GM19025 (cell line): Measurements from ENCODE around the gene GEMIN4.
"Not testable (repeated sequence)": the region's sequence is repeated elsewhere in the genome, so short reads cannot be mapped to it uniquely, and the experiment has no call there.

Experiments
- ATAC-seq: cut with Tn5 transposase; IDR thresholded peaks from one replicate; pipeline ENCODE4 v1.9.1; 2021; ENCODE audit warnings: mild to moderate bottlenecking, low read depth, moderate library complexity; ENCODE audit not compliant: unreplicated experiment

Gene GEMIN4

DNA sequence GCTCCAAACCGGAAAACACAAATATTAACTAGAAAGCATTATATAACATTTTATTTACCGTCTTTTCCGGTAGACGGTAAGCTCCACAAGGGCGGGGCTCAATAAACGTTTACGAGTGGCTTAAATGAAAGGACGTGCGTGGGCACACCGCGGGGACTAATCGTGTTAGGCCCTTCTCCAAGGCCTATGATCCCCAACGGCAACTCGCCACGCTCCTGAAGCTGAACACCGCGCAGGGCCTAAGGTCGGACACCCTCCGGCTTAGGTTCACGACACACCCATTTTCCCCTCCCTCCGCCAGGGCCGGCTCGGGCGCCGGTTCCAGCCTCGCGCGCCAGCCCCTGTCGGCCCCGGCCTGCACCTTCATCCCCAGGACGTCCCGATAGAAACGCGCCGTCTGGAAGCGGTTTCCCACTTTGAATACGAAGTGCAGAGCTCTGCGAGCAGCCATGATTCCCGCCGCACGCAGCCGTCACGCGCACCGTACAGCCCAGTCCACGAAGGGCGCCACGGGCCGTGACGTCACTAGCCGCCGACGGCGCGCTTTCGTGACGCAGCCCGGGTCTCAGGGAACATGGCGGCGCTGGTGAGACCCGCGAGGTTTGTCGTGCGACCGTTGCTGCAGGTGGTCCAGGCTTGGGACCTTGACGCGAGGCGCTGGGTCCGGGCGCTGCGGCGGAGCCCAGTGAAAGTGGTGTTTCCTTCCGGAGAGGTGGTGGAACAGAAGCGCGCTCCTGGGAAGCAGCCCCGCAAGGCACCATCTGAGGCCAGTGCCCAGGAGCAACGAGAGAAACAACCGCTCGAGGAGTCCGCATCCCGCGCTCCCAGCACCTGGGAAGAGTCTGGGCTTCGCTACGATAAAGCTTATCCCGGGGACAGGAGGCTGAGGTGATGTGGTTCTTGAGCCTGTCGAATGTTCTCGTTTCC lies 30.0 kb upstream of the GEMIN4 start, which contains the start of the genes GLOD4 and MRM3:
GLOD4 (minus strand) TSS at position 476 of the 927 bp plus-strand sequence; CDS start at position 451, 25 bp downstream.
MRM3 (plus strand) TSS at position 549 of the 927 bp plus-strand sequence; CDS start at position 575, 26 bp downstream.
- ATAC-seq = peak; percentile 87

DNA sequence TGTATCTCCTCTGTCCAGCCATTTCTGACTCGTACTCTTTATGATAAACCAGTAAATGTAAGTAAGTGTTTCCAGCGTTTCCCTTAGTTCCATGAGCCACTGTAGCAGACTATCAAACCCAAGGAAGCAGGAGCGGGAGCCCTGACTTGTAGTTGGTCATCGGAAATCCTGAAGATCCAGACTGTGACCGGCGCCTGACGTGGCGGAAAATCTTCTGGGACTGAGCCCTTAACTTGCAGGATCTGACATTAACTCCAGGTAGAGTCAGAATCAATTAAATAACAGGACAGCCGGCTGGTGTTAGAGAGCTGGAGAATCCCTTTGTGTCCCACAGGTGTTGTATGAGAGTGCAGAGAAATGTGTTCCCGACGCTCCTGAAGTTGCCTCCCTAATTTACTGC lies 26.0 kb upstream of the GEMIN4 start:
- ATAC-seq = no peak

DNA sequence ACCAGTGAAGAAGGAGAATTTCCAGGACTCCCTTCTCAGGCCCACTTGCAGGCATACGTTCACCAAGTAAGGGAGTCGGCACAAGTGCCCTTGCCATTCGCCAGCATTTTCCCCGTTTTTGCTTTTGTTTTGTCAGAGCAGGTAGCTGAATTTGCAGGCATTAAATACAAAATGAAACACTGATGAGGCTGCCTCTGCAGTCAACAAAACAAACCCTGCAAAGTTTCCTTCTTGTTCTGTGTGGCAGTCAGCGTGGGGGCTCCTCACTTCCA lies 22.2 kb upstream of the GEMIN4 start:
- no peak for ATAC-seq

DNA sequence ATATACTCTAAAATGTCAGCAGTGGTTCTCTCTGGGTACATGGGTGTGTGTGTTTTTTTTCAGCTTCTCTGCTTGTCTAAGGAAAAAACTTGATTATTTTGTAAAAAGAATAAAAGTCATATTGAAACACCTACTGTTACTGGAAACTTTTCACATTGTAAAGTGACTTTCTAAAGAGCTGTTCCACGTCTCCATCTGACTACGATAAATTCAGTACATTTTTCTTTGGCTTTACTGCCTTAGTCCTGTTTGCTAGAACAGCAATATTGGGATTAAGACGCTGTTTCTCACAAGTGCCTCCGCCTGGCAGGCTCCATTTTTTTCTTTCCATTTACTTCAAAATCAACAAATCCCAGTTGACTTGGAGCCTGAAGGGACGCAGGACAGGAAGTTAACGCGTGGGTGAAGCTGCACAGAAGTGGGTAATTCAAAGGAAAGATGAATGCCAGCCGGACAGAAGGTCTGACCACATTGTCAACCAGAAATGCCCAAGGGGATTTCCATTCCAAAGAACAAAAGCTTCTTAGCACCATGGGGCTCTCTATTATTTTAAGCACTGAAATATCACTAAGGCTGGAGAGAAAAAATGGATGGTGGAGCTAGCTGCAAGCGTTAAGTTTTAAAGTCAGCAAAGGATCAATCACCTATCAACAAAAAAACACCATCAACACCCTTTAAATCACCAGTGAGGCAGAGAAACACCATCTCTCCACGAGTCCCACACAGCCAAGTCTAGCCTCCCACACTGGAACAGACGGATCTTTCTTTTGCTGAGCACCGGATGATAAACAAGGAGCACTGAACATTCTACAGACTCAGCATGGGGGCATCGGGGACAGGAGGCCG lies 21.6 kb upstream of the GEMIN4 start:
- no peak for ATAC-seq

DNA sequence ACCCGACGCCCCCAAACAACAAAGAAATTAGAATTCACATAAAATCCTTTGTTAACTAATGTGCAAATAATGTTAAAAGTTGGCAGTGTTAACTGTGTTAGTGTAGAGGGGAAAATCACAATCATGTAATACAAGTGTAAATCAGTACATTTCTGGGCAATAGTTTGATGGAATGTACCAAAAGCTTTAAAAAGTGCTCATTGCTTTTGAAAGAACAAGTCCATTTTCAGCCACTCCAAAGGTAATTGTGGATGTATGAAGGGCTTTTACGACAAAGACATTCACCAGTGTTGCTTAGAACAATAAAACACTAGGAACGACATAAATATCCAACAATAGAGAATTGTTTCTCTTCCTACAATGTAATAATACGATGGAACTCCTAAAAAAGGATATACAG lies 21.0 kb upstream of the GEMIN4 start:
- ATAC-seq = no peak

DNA sequence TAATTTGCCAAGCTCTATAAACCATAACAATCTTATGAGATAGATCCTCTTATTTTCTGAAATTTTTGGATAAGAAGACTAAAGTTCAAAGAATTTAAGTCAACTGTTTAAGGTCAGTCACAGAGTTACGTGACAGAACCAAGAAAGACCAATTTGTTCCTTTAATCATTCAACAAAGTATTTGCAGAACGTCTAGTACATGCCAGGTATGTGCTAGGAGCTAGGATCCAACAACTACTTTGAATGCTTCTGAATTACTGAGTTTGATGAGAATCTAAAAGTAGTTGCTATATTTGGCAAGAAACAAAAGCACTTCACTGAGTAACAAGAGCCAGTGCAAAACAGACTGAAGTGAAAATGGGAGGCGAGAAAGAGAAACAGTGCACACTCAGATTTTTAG lies 15.0 kb upstream of the GEMIN4 start:
- ATAC-seq = no peak

DNA sequence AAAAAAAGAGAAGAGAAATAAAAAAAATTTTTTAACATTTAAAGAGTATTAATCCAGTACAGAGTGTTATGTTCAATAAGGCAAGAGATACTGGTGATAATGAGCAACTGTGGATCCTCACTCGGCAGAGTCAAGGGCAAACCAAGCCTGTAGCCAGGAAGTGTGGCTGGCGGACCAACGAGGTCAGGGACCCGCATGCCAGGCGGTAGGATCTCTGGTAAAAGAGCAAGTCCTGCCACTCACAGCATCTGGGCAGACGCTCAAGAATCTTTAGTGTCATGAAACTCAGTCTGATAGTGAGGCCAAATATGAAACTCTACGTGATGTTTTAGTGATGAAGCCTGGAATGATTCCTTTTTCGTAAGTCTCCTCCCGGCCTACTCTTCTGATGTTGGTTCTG lies 8.3 kb upstream of the GEMIN4 start:
- no peak for ATAC-seq

DNA sequence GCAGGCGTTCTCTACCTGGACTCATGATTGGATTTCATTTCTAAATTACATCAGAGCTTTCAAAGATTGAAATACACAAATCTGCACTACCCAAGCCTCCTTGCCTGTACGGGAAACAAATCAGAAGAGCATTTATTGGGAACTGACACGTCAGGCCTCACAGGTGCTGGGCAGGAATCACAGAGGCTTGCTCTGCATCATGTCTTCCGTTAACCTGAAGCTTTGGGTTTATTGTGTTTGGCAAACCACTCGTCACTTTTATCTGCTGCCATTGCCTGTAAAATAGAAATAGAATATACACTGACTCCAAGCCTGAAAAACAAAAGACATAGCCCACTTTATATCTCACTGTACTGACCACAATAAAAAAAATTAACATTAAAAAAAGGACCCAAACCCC lies 7.9 kb upstream of the GEMIN4 start:
- ATAC-seq = no peak

DNA sequence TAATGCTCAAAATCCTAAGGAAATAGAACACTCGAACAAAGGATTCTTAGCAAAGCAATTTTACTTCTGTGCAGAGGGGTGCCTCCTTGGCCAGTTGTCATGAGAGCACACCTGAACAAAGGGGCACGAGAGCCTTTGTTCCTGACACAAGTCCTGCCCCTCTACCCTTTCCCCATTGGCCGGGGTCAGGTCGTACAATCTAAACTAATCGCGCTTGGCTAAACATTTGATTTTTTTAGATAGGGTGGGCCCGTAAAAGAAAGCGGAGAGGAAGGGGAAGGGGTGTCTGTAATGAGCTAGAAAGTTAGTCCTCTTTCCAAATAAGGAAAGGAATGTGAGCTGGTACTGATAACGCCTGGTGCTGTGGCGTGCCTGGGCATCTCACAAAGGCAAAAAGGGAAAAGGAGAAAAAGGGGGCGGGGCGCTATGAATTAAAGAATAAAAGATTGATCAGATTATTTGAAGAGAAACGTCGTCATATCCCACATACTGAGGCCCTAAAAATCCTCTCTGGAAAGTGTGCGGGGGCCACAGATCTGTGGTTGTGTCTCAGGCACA lies 4.0 kb upstream of the GEMIN4 start:
- not testable (repeated sequence) for ATAC-seq

DNA sequence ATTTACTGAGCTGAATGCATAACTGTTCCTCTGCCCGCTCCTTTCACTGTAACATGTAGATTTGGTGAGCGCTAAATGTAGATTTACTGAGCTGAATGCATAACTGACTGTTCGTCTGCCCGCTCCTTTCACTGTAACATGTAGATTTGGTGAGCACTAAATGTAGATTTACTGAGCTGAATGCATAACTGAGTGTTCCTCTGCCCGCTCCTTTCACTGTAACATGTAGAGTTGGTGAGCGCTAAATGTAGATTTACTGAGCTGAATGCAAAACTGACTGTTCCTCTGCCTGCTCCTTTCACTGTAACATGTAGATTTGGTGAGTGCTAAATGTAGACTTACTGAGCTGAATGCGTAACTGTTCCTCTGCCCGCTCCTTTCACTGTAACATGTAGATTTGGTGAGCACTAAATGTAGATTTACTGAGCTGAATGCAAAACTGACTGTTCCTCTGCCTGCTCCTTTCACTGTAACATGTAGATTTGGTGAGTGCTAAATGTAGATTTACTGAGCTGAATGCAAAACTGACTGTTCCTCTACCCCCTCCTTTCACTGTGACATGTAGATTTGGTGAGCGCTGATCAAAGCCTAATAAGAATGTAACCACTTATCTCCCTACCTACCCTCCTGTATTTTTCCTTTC lies 3.4 kb upstream of the GEMIN4 start:
- ATAC-seq = not testable (repeated sequence)

DNA sequence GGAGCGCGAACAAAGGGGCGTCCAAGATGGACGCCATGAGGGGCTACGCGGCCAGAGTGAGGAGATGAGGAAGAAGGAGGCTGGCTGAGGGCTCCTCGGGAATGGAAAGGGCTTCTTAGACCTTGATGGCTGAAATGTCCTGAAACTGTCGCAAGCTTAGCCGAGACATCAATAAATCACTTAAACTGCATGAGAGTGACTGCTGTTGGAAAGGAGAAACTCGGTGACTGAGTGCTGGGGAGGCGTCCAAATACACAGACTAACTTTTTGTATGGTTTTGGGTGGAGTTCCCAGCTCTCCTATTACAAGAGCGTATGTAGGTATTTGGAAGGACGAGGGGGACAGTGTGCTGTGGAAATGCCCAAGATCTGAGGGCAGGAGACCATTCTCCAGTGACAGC lies 1.4 kb upstream of the GEMIN4 start:
- no peak for ATAC-seq

DNA sequence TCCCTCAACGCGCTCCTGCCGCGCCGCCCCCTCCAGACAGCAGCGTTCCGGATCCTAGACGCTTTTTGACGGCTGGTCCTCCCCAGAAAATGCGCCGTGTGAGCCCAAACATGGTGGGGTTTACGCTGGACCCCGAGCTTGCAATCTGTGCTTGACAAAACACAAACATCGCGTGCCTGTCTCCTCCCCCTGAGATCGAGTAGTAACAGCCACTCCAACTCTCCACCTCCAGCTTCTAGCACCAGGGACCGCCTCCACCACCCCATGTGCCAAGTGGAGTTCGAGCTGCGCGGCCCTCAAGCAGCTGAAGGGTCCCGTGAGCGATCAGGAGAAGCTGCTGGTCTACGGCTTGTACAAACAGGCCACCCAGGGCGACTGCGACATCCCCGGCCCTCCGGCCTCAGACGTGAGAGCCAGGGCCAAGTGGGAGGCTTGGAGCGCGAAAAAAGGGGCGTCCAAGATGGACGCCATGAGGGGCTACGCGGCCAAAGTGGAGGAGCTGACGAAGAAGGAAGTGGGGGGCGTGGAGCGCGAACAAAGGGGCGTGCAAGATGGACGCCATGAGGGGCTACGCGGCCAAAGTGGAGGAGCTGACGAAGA lies 656 bp upstream of the GEMIN4 start:
- ATAC-seq = no peak

DNA sequence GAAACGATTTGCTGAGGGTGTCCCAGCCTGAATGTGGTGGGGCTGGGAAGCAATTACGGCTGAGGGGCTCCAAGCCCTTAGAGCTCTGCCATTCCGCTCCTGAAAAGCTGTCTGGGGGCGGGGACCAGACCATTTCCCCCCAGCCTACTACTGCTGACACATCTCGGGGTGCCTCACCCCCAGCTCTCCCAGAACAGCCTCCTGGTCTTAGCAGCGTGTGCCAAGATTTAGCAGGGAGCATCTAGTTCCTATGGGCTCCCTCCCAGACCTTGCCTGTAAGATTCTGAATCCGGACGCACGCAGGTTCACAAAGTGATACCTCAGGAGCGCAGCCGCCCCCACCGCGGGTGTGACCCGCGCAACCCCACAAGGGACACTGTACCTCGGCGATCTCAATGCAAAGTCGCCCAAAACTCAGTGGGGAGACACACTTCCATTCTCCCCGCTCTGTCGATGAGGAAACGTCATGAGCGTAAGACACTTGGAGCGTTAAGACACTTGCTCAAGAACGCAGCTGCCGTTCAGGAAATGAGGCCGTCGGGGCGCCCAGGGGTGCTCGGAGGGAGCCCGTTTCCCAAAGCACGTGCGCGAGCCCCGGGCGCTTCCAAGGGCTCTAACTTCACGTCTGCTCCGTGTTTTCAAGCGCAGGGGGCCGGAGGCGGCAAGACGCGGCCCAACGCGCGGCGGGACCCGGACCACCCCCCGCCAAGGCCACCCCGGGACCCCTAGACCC lies 629 bp downstream of the GEMIN4 start:
- peak; percentile 43 for ATAC-seq

DNA sequence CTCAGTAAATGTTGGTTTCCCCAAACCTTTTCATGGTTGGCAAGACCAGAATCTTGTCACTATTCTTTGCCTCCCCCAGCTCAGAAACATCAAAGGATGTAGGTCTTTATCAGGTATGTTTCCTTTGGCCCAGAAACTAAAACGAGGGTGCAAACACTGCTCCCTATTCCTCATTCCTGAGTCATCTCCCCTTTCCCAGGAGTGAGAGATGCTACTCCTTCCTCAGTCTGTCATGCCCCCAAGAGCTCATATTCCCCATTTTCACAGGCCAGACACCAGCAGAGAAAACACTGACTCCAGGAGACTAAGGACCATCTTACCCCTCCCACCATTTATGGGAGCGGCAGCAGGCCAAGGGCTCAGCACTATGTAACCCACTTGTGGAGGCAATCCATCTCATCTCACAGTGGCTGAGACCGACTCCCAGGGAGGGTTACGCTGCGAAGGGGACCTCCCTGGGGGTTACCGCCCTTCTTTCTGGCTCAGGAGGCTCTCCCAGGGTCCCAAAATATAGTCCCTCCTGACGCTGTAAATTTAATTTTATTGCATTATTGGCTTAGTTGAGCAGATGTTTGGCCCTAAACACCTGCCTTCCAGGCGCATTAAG lies 1.5 kb downstream of the GEMIN4 start:
- ATAC-seq = no peak

DNA sequence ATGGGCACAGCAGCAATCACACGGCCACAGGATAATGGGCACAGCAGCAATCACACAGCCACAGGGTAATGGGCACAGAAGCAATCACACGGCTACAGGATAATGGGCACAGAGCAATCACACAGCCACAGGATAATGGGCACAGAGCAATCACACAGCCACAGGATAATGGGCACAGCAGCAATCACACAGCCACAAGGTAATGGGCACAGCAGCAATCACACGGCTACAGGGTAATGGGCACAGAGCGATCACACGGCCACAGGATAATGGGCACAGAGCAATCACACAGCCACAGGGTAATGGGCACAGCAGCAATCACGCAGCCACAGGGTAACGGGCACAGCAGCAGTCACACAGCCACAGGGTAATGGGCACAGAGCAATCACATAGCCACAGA lies 2.7 kb downstream of the GEMIN4 start:
- not testable (repeated sequence) for ATAC-seq

DNA sequence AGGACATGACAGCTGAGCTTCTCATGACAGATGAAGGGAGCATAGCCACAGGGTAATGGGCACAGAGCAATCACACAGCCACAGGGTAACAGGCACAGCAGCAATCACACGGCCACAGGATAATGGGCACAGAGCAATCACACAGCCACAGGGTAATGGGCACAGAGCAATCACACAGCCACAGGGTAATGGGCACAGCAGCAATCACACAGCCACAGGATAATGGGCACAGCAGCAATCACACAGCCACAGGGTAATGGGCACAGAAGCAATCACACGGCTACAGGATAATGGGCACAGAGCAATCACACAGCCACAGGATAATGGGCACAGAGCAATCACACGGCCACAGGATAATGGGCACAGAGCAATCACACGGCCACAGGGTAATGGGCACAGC lies 3.5 kb downstream of the GEMIN4 start:
- ATAC-seq = not testable (repeated sequence)

DNA sequence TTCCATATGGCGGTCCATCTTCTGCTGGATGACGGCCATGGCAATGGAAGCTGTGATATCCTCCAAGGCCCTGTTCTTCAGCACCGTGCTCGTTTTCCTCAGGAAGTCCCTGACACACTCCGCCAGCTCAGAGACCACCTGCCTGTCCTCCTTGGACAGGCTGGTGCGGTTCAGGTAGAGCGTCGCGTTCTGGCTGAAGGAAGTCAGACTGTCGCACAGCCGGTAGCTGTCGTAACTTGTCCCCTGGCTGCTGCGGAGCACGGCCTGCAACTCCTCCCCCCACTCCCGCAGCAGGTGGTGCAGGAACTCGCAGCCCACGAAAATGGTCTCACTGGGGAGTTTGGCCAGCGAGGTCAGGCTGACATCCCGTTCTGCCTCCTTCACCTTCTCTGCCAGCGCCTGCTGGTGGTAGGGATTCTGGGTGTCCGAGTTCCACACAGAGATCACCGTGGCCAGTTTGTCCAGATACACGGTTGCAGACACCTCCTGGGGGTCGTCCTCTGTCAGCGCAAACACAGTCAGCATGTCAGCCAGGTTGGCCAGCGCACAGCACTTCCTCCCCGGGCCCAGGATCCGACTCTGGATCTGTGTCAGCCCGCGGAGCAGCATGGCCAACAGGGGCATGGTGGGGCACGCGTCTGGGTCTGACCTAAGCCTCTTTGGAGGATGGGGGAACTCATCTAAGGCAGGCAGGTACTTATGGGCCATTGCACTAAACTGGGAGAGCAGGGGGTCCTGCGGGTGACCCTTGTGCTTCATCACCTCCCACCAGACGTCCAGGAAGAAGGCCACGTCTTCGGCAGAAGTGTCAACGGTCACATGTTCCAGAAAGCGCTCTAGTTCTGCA lies 5.1 kb downstream of the GEMIN4 start:
- ATAC-seq = no peak

DNA sequence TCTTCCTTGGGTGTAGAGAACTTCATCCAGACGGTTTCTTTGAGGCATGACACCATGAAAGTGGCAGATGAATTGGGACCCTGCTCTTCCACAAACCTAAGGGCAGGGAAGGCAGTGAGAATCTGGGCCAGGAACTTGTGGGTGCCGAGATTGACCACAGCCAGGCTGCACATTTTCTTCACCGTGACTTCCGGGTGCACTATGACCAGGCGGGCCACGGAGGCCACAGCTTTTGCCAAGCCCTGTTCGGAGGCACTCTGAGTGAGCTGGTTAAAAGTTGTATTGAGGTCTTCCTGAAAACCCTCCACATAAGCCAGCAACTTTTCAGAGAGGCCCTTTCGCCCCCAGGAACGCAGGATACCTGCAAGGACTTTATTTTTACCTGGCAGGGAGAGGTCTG lies 5.9 kb downstream of the GEMIN4 start:
- ATAC-seq = no peak
